SJSA1 (cell line): ENCODE results near the gene ORM1. TPM values are rescaled to one million over a fixed set of nuclear protein-coding genes. Genes with fewer than 3 reads are reported as not detected.

Experiments used
- DNase-seq, 2 experiments: peaks; one replicate each; pipeline ENCODE4 v3.0.0-alpha.2; 2015 to 2020; ENCODE audit warnings: low spot score in 2 of 2, low read depth in 1 of 2
- H3K27ac ChIP-seq: fragments of 250-450 bp; sonication (Bioruptor Pico); 2 replicates; pipeline ENCODE4 v1.5.1; 2020; ENCODE audit warnings: mild to moderate bottlenecking, moderate library complexity
- H3K27me3 ChIP-seq: fragments of 250-450 bp; sonication (Bioruptor Pico); replicated peaks from 2 replicates; pipeline ENCODE4 v1.5.1; 2020; ENCODE audit warnings: mild to moderate bottlenecking, moderate library complexity
- H3K36me3 ChIP-seq: fragments of 250-450 bp; sonication (Bioruptor Pico); 2 replicates; pipeline ENCODE4 v1.5.1; 2020; ENCODE audit warnings: mild to moderate bottlenecking
- H3K4me1 ChIP-seq: fragments of 250-450 bp; sonication (Bioruptor Pico); replicated peaks from 2 replicates; pipeline ENCODE4 v1.6.1; 2021; ENCODE audit warnings: mild to moderate bottlenecking
- H3K4me3 ChIP-seq: fragments of 250-450 bp; sonication (Bioruptor Pico); 2 replicates; pipeline ENCODE4 v1.5.1; 2020; ENCODE audit warnings: mild to moderate bottlenecking
- H3K9me3 ChIP-seq: fragments of 250-450 bp; sonication (Bioruptor Pico); replicated peaks from 2 replicates; pipeline ENCODE4 v1.5.1; 2020; ENCODE audit warnings: mild to moderate bottlenecking
- total RNA-seq: library from RNA; depleted of rRNA; stranded (reverse); fragments of >200 nt; shearing (Covaris generic); gene quantifications from 2 replicates; pipeline ENCODE4 v1.2.3, GENCODE V29; 2014

ORM1 gene
- total RNA-seq, 1 experiment from 2014 or later = not detected

- peaks cover 16% of the 10 kb centered on the region for H3K4me1 ChIP-seq
- no peak for DNase-seq
- no peaks in the 10 kb centered on the region for H3K27me3 ChIP-seq
- no peak overlapping the region for H3K27ac ChIP-seq
- H3K4me3 ChIP-seq = no peak overlapping the region
- peaks cover 26% of the 10 kb centered on the region for H3K36me3 ChIP-seq
- H3K9me3 ChIP-seq = no peaks in the 10 kb centered on the region
Observed at GRCh38 chr9:114350636-114351401, 27.9 kb downstream of the ORM1 start.

GRCh38 chr9:114351932-114352331, 29.0 kb downstream of the ORM1 start:
- Histone ChIP-seq H3K4me1 (peaks cover 16% of the 10 kb centered on the region), H3K27ac (no peak overlapping the region), H3K9me3 (no peaks in the 10 kb centered on the region), H3K4me3 (no peak overlapping the region), H3K36me3 (peaks cover 21% of the 10 kb centered on the region), H3K27me3 (no peaks in the 10 kb centered on the region)
- no peak for DNase-seq

- no peak overlapping the region for H3K27ac ChIP-seq
- H3K36me3 ChIP-seq = peaks cover 20% of the 10 kb centered on the region; the same call in 1 of the 2 replicates
- no peaks in the 10 kb centered on the region for H3K27me3 ChIP-seq
- H3K9me3 ChIP-seq = no peaks in the 10 kb centered on the region
- no peak for DNase-seq
- no peaks in the 10 kb centered on the region for H3K4me1 ChIP-seq
- H3K4me3 ChIP-seq = no peak overlapping the region
Observed at GRCh38 chr9:114355821-114356220, 32.9 kb downstream of the ORM1 start.

GRCh38 chr9:114356792-114357191, 33.9 kb downstream of the ORM1 start:
- Histone ChIP-seq H3K27me3 (no peaks in the 10 kb centered on the region), H3K9me3 (no peaks in the 10 kb centered on the region), H3K4me3 (no peak overlapping the region), H3K4me1 (no peaks in the 10 kb centered on the region), H3K36me3 (peaks cover 20% of the 10 kb centered on the region; the same call in 1 of the 2 replicates), H3K27ac (no peak overlapping the region)
- DNase-seq = no peak

GRCh38 chr9:114357360-114357759, 34.5 kb downstream of the ORM1 start:
- Histone ChIP-seq H3K27me3 (no peaks in the 10 kb centered on the region), H3K36me3 (peaks cover 20% of the 10 kb centered on the region; the same call in 1 of the 2 replicates), H3K9me3 (no peaks in the 10 kb centered on the region), H3K27ac (no peak overlapping the region), H3K4me1 (no peaks in the 10 kb centered on the region), H3K4me3 (no peak overlapping the region)
- no peak for DNase-seq

GRCh38 chr9:114357911-114358328, 35.0 kb downstream of the ORM1 start:
- H3K27me3 ChIP-seq = no peaks in the 10 kb centered on the region
- H3K9me3 ChIP-seq = no peaks in the 10 kb centered on the region
- DNase-seq = no peak
- no peak overlapping the region for H3K4me3 ChIP-seq
- H3K4me1 ChIP-seq = no peaks in the 10 kb centered on the region
- H3K36me3 ChIP-seq = peaks cover 20% of the 10 kb centered on the region; the same call in 1 of the 2 replicates
- no peak overlapping the region for H3K27ac ChIP-seq

GRCh38 chr9:114359801-114360200, 36.9 kb downstream of the ORM1 start:
- Histone ChIP-seq H3K36me3 (peaks cover 21% of the 10 kb centered on the region), H3K9me3 (no peaks in the 10 kb centered on the region), H3K4me1 (peaks cover 6% of the 10 kb centered on the region; the same call in 1 of the 2 replicates), H3K4me3 (no peak overlapping the region), H3K27me3 (no peaks in the 10 kb centered on the region), H3K27ac (no peak overlapping the region)
- DNase-seq = no peak

- Histone ChIP-seq H3K27me3 (no peaks in the 10 kb centered on the region), H3K27ac (no peak overlapping the region), H3K36me3 (peaks cover 24% of the 10 kb centered on the region), H3K4me3 (no peak overlapping the region), H3K9me3 (no peaks in the 10 kb centered on the region), H3K4me1 (peaks cover 15% of the 10 kb centered on the region)
- DNase-seq = no peak
Observed at GRCh38 chr9:114361542-114361941, 38.6 kb downstream of the ORM1 start.

- Histone ChIP-seq H3K9me3 (no peaks in the 10 kb centered on the region), H3K4me3 (no peak overlapping the region), H3K27me3 (no peaks in the 10 kb centered on the region), H3K27ac (no peak overlapping the region), H3K36me3 (peaks cover 26% of the 10 kb centered on the region), H3K4me1 (peaks cover 23% of the 10 kb centered on the region)
- DNase-seq = no peak
Observed at GRCh38 chr9:114362394-114362793, 39.5 kb downstream of the ORM1 start.

GRCh38 chr9:114363424-114363823, 40.5 kb downstream of the ORM1 start:
- Histone ChIP-seq H3K36me3 (peaks cover 26% of the 10 kb centered on the region), H3K4me3 (no peak overlapping the region), H3K4me1 (peaks cover 24% of the 10 kb centered on the region), H3K27me3 (no peaks in the 10 kb centered on the region), H3K9me3 (no peaks in the 10 kb centered on the region), H3K27ac (no peak overlapping the region)
- no peak for DNase-seq

- no peak overlapping the region for H3K27ac ChIP-seq
- H3K4me3 ChIP-seq = no peak overlapping the region
- H3K27me3 ChIP-seq = no peaks in the 10 kb centered on the region
- H3K4me1 ChIP-seq = peaks cover 24% of the 10 kb centered on the region
- H3K36me3 ChIP-seq = peaks cover 26% of the 10 kb centered on the region
- no peak for DNase-seq
- H3K9me3 ChIP-seq = no peaks in the 10 kb centered on the region
Observed at GRCh38 chr9:114364134-114365041, 41.5 kb downstream of the ORM1 start.

GRCh38 chr9:114365194-114365593, 42.3 kb downstream of the ORM1 start:
- H3K27ac ChIP-seq = peak overlapping the region; percentile 16; the same call in 1 of the 2 replicates
- peaks cover 20% of the 10 kb centered on the region for H3K36me3 ChIP-seq
- H3K9me3 ChIP-seq = no peaks in the 10 kb centered on the region
- DNase-seq = no peak
- peaks cover 24% of the 10 kb centered on the region for H3K4me1 ChIP-seq
- H3K4me3 ChIP-seq = no peak overlapping the region
- H3K27me3 ChIP-seq = no peaks in the 10 kb centered on the region

GRCh38 chr9:114366334-114367128, 43.6 kb downstream of the ORM1 start:
- Histone ChIP-seq H3K9me3 (no peaks in the 10 kb centered on the region), H3K27ac (peak overlapping the region; percentile 34), H3K27me3 (no peaks in the 10 kb centered on the region), H3K4me3 (no peak overlapping the region), H3K4me1 (peaks cover 24% of the 10 kb centered on the region), H3K36me3 (peaks cover 20% of the 10 kb centered on the region)
- peak; percentile 61 to 81 for DNase-seq
